Keratinocyte (primary cell): ENCODE measurements around the gene MYO1D. TPM values are rescaled to one million over a fixed set of nuclear protein-coding genes. Genes with fewer than 3 reads are reported as not detected.

ENCODE experiments used
- DNase-seq: peaks from one replicate; pipeline ENCODE4 v3.0.0-alpha.2; 2011; ENCODE audit warnings: low read depth, missing footprints, low spot score
- FAIRE-seq: peaks from 2 replicates; lab custom pipeline; 2011; peaks lifted over from hg19 to GRCh38; lab: Jason Lieb, UNC
- H2AFZ ChIP-seq: 2 replicates; pipeline ENCODE4 v1.6.0; 2012; ENCODE audit warnings: low read length, control low read depth, inconsistent platforms; ENCODE audit not compliant: control insufficient read depth
- H3K27ac ChIP-seq: 2 replicates; pipeline ENCODE4 v1.5.1; 2011; ENCODE audit warnings: low read length; ENCODE audit not compliant: control insufficient read depth, insufficient read depth
- H3K27me3 ChIP-seq: 3 replicates; pipeline ENCODE4 v1.6.0; 2011; ENCODE audit warnings: low read length; ENCODE audit not compliant: control insufficient read depth, insufficient read depth; ENCODE audit errors: extremely low read depth
- H3K36me3 ChIP-seq, 2 experiments: 2 replicates in 1 of 2; 3 replicates in 1 of 2; pipeline ENCODE4 v1.5.1; 2011; ENCODE audit warnings: low read length in 2 of 2, mild to moderate bottlenecking in 1 of 2; ENCODE audit not compliant: control insufficient read depth in 2 of 2, insufficient read depth in 2 of 2; ENCODE audit errors: extremely low read depth in 1 of 2
- H3K4me1 ChIP-seq: 3 replicates; pipeline ENCODE4 v1.5.1; 2011; ENCODE audit warnings: low read length; ENCODE audit not compliant: control insufficient read depth, insufficient read depth; ENCODE audit errors: extremely low read depth
- H3K4me2 ChIP-seq: 3 replicates; pipeline ENCODE4 v1.6.0; 2011; ENCODE audit warnings: low read depth, low read length; ENCODE audit not compliant: control insufficient read depth, insufficient read depth; ENCODE audit errors: extremely low read depth
- H3K4me3 ChIP-seq, 3 experiments: fragments of 200-600 bp in 1 of 3; sonication (generic) in 1 of 3; 2 replicates in 2 of 3; 3 replicates in 1 of 3; pipeline ENCODE4 v1.5.1; 2011 to 2016; ENCODE audit warnings: low read length in 3 of 3, mild to moderate bottlenecking in 3 of 3, control low read depth in 2 of 3, inconsistent platforms in 1 of 3, low read depth in 1 of 3, mixed read lengths in 1 of 3, mixed run types in 1 of 3, moderate library complexity in 1 of 3; ENCODE audit not compliant: control insufficient read depth in 2 of 3, insufficient read depth in 2 of 3; ENCODE audit errors: extremely low read depth in 1 of 3
- H3K79me2 ChIP-seq: 2 replicates; pipeline ENCODE4 v1.6.0; 2012; ENCODE audit warnings: low read length; ENCODE audit not compliant: control insufficient read depth, insufficient read depth
- H3K9ac ChIP-seq: 3 replicates; pipeline ENCODE4 v1.6.0; 2011; ENCODE audit warnings: low read length; ENCODE audit not compliant: control insufficient read depth, insufficient read depth; ENCODE audit errors: extremely low read depth
- H3K9me1 ChIP-seq: 3 replicates; pipeline ENCODE4 v1.6.0; 2011; ENCODE audit warnings: low read length; ENCODE audit not compliant: control insufficient read depth, insufficient read depth; ENCODE audit errors: extremely low read depth
- H3K9me3 ChIP-seq: 2 replicates; pipeline ENCODE4 v1.5.1; 2012; ENCODE audit warnings: low read depth, low read length; ENCODE audit not compliant: control insufficient read depth
- H4K20me1 ChIP-seq: 3 replicates; pipeline ENCODE4 v1.6.0; 2011; ENCODE audit warnings: low read length; ENCODE audit not compliant: control insufficient read depth, insufficient read depth; ENCODE audit errors: extremely low read depth
- CTCF ChIP-seq, 3 experiments: IDR thresholded peaks in 1 of 3; conservative IDR thresholded peaks in 1 of 3; optimal IDR thresholded peaks in 1 of 3; 2 replicates in 2 of 3; 3 replicates in 1 of 3; pipeline versions ENCODE3 to v1.5.1; 2011; ENCODE audit warnings: low read length in 3 of 3, mild to moderate bottlenecking in 3 of 3, moderate library complexity in 2 of 3, control low read depth in 1 of 3, inconsistent platforms in 1 of 3; ENCODE audit not compliant: insufficient read depth in 2 of 3; ENCODE audit errors: extremely low read depth in 1 of 3
- EZH2 ChIP-seq: IDR thresholded peaks from one replicate; pipeline ENCODE4 v1.6.1; 2012; ENCODE audit warnings: inconsistent platforms, mild to moderate bottlenecking, low read length, moderate library complexity
- dilution Hi-C: fragments of 300-500 bp; cut with MboI; formaldehyde crosslinking; loops from one replicate; pipeline ENCODE4 v1.7.0; 2020; ENCODE audit warnings: low sequenced_read_pairs; ENCODE audit not compliant: extremely low pct_ligation_motif_present
- polyA plus RNA-seq, 5 experiments: library from polyadenylated mRNA; depleted of rRNA in 3 of 5; stranded (reverse) in 3 of 5; stranded (forward) in 1 of 5; unstranded in 1 of 5; fragments of >200 nt; gene quantifications; 1 replicate in 1 of 5; 2 replicates in 3 of 5; 3 replicates in 1 of 5; pipeline versions ENCODE4 v1.2.1 to v1.2.3, GENCODE V29; 2011 to 2012; ENCODE audit warnings: missing spikeins in 2 of 5, low read depth in 1 of 5, low replicate concordance in 1 of 5

The MYO1D gene
- polyA plus RNA-seq, 1 donor (not counting 4 experiments of a cell fraction or from before 2014, with no cell fraction given), result 33.7 TPM

GRCh38 chr17:32445497-32445896, 431.4 kb downstream of the MYO1D start:
- peak overlapping the region; percentile 87 to 100 (median 96) for H3K4me3 ChIP-seq
- DNase-seq (no peak), FAIRE-seq (peak; percentile 13)
- peak overlapping the region; percentile 85 for H3K27ac ChIP-seq
- peak overlapping the region; percentile 89 for H3K9ac ChIP-seq
- no peaks in the 10 kb centered on the region for H3K27me3 ChIP-seq
- H3K36me3 ChIP-seq, result peaks cover 7 to 9% of the 10 kb centered on the region in 2 experiments
- H4K20me1 ChIP-seq, result peaks cover 10% of the 10 kb centered on the region
- dilution Hi-C loops, result no loop called here
- H2AFZ ChIP-seq, result no peak overlapping the region
- TF ChIP-seq EZH2 (no peak), CTCF (optimal IDR thresholded peaks at IDR 0.05 in 1 of 3, IDR thresholded peaks at IDR 0.05 in 1 of 3, conservative IDR thresholded peaks at IDR 0.05 in 1 of 3; ENCODE audit: extremely low read depth in 1 of 3, insufficient read depth in 2 of 3, low read length in 3 of 3) (no peak)
- peaks cover 11% of the 10 kb centered on the region for H3K4me1 ChIP-seq
- H3K79me2 ChIP-seq, result peaks cover 57% of the 10 kb centered on the region
- H3K9me1 ChIP-seq, result no peaks in the 10 kb centered on the region
- H3K4me2 ChIP-seq, result peak overlapping the region; percentile 97
- H3K9me3 ChIP-seq, result no peaks in the 10 kb centered on the region

GRCh38 chr17:32445074-32445415, 431.9 kb downstream of the MYO1D start:
- DNase-seq (peak; percentile 21), FAIRE-seq (peak; percentile 23)
- no peaks in the 10 kb centered on the region for H3K27me3 ChIP-seq
- H3K9me1 ChIP-seq, result no peaks in the 10 kb centered on the region
- peak overlapping the region; percentile 77 for H2AFZ ChIP-seq
- peaks cover 55% of the 10 kb centered on the region for H3K79me2 ChIP-seq
- no peak for TF ChIP-seq EZH2
- TF ChIP-seq CTCF (optimal IDR thresholded peaks at IDR 0.05 in 1 of 3, IDR thresholded peaks at IDR 0.05 in 1 of 3, conservative IDR thresholded peaks at IDR 0.05 in 1 of 3; ENCODE audit: extremely low read depth in 1 of 3, insufficient read depth in 2 of 3, low read length in 3 of 3), result no peak
- H3K4me3 ChIP-seq, result peak overlapping the region; percentile 87 to 100 (median 96)
- H3K9me3 ChIP-seq, result no peaks in the 10 kb centered on the region
- H3K27ac ChIP-seq, result peak overlapping the region; percentile 85
- dilution Hi-C loops, result no loop called here
- peaks cover 10% of the 10 kb centered on the region for H4K20me1 ChIP-seq
- H3K4me2 ChIP-seq, result peak overlapping the region; percentile 97
- H3K9ac ChIP-seq, result peak overlapping the region; percentile 89
- peaks cover 11% of the 10 kb centered on the region for H3K4me1 ChIP-seq
- peaks cover 7 to 9% of the 10 kb centered on the region in 2 experiments for H3K36me3 ChIP-seq
